ENCODE results near the gene ZBTB40.

GRCh38 chr1:22489278-22489677 is 37.6 kb downstream of the ZBTB40 start:
- no peak for TF ChIP-seq CTCF (IDR thresholded peaks at IDR 0.05)
- no peak for TF ChIP-seq BHLHE40 (IDR thresholded peaks at IDR 0.05; ENCODE audit: low read depth, low read length)
- no peak for TF ChIP-seq CEBPB (IDR thresholded peaks at IDR 0.05)
- TF ChIP-seq ZFP36 (IDR thresholded peaks at IDR 0.05; ENCODE audit: borderline replicate concordance, partially characterized antibody) = no peak
- no peak for TF ChIP-seq REST (IDR thresholded peaks at IDR 0.05)
- TF ChIP-seq FOSL2 (IDR thresholded peaks at IDR 0.05) = no peak
- no peak for TF ChIP-seq FOSL2 (CRISPR knock-in tag; IDR thresholded peaks at IDR 0.05)
- TF ChIP-seq RFX5 (IDR thresholded peaks at IDR 0.05) = no peak
